Fibroblast of pulmonary artery (primary cell): ENCODE measurements around the gene LPIN3.

Experiments
- DNase-seq: peaks from one replicate; pipeline ENCODE4 v3.0.0-alpha.2; 2010; ENCODE audit warnings: low read depth
- H3K4me3 ChIP-seq: replicated peaks from 2 replicates; pipeline ENCODE4 v1.5.1; 2011; ENCODE audit warnings: low read depth, mild to moderate bottlenecking, control low read depth, low read length, moderate library complexity
- TF ChIP-seq, protein P1 (sequence below): IDR thresholded peaks from 2 replicates; pipeline ENCODE4 v1.5.1; 2011; ENCODE audit warnings: mild to moderate bottlenecking, control low read depth, low read length, inconsistent platforms; ENCODE audit errors: missing control alignments

The LPIN3 gene

DNA sequence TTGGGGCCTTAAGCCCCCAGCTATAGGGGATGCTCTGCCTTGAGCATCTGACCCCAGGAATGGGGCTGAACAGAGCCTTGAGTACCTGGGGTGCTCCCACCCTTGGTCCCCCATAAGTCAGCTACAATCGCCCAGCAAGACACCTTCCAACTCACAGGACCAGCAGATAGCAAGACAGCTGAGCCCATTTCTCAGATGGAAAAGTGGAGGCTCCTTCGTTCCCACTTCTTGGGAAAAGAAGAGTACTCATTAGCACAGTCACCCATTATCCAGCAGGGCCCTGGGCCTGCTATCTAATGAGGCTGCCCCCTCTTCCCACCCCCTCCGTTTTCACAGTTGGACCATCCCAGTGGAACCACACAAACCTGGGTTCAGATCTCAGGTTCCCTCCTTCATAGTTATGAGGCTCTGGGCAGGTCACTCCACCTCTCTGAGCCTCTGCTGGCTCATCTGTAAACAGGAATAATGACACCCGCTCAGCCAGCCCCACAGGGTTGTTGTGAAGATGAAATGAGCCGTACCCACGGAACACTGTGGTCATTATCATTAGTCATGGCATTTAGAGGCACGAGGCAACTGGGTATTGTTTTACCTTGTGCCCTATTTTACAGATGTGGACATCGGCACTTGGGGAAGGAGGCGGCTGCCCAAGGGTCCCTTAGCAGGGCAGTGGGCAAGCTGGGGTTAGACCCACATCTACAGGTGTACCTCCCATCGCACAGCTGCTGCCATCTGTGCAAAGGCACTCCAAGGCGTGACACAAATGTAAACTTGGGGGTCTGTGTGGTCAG is 4.5 kb downstream of the LPIN3 start:
- H3K4me3 ChIP-seq = no peak overlapping the region
- no peak for DNase-seq
- TF ChIP-seq, protein P1, sequence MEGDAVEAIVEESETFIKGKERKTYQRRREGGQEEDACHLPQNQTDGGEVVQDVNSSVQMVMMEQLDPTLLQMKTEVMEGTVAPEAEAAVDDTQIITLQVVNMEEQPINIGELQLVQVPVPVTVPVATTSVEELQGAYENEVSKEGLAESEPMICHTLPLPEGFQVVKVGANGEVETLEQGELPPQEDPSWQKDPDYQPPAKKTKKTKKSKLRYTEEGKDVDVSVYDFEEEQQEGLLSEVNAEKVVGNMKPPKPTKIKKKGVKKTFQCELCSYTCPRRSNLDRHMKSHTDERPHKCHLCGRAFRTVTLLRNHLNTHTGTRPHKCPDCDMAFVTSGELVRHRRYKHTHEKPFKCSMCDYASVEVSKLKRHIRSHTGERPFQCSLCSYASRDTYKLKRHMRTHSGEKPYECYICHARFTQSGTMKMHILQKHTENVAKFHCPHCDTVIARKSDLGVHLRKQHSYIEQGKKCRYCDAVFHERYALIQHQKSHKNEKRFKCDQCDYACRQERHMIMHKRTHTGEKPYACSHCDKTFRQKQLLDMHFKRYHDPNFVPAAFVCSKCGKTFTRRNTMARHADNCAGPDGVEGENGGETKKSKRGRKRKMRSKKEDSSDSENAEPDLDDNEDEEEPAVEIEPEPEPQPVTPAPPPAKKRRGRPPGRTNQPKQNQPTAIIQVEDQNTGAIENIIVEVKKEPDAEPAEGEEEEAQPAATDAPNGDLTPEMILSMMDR = no peak

DNA sequence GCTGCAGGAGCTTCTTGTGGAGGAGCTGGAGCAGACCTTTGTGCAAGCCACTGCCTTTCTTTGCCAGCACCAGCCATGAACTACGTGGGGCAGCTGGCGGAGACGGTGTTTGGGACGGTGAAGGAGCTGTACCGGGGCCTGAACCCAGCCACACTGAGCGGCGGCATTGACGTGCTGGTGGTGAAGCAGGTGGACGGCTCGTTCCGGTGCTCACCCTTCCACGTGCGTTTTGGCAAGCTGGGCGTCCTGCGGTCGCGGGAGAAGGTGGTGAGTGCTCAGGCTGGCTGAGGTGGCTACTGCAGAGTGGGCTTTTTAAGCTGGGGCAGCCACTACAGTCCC is 5.1 kb downstream of the LPIN3 start:
- DNase-seq = no peak
- H3K4me3 ChIP-seq = no peak overlapping the region
- TF ChIP-seq, protein P1 = no peak

DNA sequence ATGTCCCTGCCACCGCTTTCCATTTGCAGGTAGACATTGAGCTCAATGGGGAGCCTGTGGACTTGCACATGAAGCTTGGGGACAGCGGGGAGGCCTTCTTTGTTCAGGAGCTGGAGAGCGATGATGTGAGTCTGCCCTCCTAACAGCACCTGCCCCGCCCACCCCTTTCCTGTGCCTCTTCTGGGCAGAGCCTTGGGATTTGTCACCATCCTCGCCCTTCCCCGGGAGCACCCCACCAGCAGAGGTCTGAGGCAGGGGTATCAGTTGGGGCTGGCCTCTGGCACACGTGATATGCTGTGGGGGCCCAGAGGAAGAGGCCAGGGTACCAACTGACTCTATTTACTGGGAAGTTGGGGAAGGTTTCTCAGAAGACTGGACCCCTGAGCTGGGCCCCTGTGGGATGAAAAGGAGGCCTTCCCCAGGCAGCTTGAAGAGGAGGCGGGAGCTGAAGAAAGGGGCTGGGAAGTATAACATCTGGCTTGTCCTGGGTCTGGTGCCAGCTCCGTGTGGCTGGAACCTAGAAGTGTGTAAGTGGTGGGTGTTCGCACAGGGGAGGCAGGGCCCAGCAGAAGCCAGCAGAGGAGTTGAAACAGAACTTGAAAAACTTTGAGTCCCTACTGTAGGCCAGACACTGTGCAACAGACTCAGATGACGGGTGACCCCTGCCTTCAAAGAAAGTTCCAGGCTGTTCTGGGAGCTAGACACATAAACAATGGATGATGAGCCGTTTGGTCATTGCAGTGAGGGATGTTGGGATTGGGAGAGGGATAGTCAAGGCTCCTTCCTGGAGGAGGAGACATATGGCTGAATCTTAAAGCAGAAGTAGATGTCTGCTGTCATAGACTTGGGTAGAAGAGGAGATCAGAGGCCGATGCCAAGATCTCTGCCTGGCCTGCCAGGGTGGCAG is 7.2 kb downstream of the LPIN3 start:
- TF ChIP-seq, protein P1 = no peak
- DNase-seq = peak; percentile 37
- H3K4me3 ChIP-seq = no peak overlapping the region

DNA sequence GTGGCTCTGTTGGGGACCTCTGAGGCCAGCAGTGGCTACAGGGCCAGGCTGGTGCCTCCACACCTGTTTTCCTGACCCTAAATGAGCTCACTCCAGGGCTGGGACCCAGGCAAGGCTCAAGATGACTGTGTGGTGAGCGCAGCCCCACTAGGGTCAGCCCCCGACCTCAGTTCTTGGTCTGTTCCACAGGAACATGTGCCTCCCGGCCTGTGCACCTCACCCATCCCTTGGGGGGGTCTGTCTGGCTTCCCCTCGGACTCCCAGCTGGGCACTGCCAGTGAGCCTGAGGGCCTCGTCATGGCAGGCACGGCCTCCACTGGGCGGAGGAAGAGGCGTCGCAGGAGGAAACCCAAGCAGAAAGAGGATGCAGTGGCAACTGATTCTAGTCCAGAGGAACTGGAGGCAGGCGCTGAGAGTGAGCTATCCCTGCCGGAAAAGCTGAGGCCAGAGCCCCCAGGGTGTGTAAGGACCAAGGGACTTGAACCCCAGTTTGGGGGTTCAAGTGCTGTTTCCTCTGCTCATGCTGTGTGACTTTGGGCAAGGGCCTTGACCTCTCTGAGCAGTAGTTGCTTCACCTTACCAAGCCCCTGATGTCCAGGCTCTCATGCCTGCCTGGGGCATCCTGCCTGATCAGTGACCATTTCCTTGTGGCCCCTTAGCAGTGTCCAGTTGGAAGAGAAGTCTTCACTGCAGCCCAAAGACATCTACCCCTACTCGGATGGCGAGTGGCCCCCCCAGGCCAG is 8.0 kb downstream of the LPIN3 start:
- TF ChIP-seq, protein P1 = no peak
- no peak for DNase-seq
- no peak overlapping the region for H3K4me3 ChIP-seq

DNA sequence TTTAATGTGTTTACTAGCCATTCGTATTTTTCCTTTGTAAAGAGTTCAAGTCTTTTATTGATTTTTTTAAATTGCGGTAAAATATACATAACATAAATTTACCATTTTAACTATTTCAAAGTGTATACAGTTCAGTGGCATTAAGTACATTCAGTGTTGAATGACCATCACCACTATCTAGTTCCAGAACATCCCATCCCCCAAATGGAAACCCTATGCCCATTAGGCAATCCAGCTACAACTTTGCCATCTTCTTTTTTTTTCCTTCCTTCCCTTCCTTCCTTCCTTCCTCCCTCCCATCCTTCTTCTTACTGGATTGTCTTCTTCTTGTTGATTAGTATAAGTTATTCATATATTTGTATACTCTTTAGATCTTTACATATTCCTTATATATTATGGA is 8.6 kb downstream of the LPIN3 start:
- H3K4me3 ChIP-seq = no peak overlapping the region
- DNase-seq = no peak
- TF ChIP-seq, protein P1 = no peak

DNA sequence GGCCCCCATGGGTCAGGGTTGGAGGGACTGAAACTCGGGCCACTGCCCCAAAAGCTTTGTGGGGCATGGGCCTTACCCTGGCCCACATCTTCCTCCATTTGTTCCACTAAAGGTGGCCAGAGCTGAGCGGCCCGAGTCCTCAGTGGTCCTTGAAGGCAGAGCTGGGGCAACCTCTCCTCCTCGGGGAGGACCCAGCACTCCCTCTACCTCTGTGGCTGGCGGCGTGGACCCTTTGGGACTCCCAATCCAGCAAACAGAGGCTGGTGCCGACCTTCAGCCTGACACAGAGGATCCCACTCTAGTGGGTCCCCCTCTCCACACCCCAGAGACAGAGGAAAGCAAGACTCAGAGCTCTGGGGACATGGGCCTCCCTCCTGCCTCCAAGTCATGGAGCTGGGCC is 9.3 kb downstream of the LPIN3 start:
- no peak overlapping the region for H3K4me3 ChIP-seq
- no peak for DNase-seq
- TF ChIP-seq, protein P1 = no peak
